HL-60/S4 (cell line): Measurements from ENCODE around the gene CRABP1.

Experiments used
- in situ Hi-C: fragments of 300-500 bp; cut with MboI; formaldehyde crosslinking; loops from 2 replicates; pipeline ENCODE4 v1.14.3; 2022; ENCODE audit warnings: low sequenced_read_pairs

CRABP1 gene

GRCh38 chr15:78340231-78341056, at the start of gene CRABP1:
TSS of gene CRABP1 (plus strand) at chr15:78340353. CDS start at chr15:78340429, 76 bp downstream.
- in situ Hi-C loops = no loop called here

- in situ Hi-C loops = no loop called here
Observed at GRCh38 chr15:78291052-78291451, 49.1 kb upstream of the CRABP1 start.

- in situ Hi-C loops = no loop called here
Observed at GRCh38 chr15:78291698-78292097, 48.5 kb upstream of the CRABP1 start.

GRCh38 chr15:78292219-78292618, 47.9 kb upstream of the CRABP1 start:
- in situ Hi-C loops = no loop called here

- in situ Hi-C loops = no loop called here
Observed at GRCh38 chr15:78299101-78299930, 40.8 kb upstream of the CRABP1 start, which contains the start of gene SKIC8. TSS of gene SKIC8 (minus strand) at chr15:78299609. CDS start at chr15:78295686, 3,923 bp downstream.

DNA sequence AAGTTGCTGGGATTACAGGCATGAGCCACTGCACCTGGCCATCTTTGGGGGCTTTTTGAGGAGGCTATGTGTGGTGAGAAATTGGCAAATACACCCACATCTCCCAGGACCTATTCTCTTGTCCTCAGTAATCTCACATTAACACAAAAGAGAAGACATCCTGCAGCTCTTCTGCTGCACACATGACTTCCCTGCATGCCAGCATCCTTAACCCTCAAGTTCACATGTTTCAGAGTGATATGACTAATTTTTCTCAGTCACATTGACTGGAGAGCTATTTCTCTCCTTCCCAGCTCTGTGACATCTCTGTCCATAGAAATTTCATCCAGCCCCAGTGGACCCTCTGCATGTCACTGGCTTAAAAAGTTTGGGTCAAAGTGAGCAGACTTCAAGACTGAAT, 38.8 kb upstream of the CRABP1 start:
- in situ Hi-C loops = loop anchor here (25.0 kb wide), 1 partner anchor 411 kb away; no protein-coding TSS in a partner anchor

DNA sequence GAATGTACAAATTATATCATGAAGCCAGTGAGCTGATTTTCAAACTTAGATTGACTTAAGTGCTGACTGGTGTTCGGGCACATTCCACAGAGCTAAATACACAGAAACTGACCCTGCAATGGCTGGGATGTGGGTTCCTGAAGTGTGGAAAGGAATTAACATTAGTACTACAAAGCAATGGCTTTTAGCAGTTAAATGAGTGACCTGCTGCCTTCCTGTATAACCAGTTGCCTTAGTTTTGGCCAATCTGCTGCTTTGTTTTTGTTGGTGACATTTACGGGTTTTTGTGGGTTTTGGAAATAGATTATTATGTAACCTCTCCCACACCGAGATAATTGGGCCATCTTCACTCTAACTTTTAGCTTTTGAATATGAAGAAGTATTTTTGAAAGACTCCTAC, 38.3 kb upstream of the CRABP1 start:
- in situ Hi-C loops = loop anchor here (25.0 kb wide), 1 partner anchor 410 kb away; no protein-coding TSS in a partner anchor

- in situ Hi-C loops = loop anchor here (25.0 kb wide), 1 partner anchor 410 kb away; no protein-coding TSS in a partner anchor
Observed at GRCh38 chr15:78302579-78303312, 37.4 kb upstream of the CRABP1 start.

DNA sequence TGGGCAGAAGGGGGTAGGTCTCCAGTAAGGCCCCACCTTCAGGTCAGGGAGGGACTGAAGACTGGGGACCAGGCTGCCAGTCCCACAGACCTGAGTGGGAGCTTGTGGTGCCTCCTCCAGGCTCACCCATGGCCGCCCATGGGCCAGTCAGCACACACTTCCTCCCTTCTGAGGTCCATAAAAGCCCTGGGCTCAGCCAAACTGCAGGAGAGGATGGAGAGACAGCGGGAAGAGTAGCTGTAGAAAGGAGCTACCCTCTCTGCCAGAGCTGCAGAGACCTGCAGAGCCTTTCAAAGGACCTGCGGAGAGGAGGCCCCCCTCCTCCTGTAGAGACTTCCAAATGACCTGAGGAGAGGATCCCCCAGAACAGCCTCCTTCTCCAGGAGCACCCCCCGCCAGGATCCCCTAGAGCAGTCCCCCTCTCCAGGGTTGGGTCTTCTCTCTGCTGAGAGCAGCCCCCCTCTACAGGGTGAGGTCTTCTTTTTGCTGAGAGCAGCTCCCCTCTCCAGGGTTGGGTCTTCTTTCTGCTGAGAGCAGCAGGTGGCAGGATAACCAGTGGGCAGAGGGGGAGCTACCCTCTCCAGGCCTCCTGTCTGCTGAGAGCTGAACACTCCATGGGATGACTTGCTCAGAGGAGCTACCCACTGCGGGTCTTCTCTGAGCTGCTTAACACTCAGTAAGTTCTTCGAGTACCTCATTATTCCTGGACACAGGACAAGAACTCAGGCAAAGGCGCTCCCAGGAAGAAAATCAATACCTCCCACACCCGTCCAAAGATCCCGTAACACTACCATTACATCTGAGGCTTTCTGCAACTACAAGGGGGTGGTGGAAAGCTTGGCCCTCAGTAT, 35.7 kb upstream of the CRABP1 start:
- in situ Hi-C loops = loop anchor here (5.0 to 25.0 kb wide), 2 partner anchors 178 to 408 kb away; no protein-coding TSS in a partner anchor

DNA sequence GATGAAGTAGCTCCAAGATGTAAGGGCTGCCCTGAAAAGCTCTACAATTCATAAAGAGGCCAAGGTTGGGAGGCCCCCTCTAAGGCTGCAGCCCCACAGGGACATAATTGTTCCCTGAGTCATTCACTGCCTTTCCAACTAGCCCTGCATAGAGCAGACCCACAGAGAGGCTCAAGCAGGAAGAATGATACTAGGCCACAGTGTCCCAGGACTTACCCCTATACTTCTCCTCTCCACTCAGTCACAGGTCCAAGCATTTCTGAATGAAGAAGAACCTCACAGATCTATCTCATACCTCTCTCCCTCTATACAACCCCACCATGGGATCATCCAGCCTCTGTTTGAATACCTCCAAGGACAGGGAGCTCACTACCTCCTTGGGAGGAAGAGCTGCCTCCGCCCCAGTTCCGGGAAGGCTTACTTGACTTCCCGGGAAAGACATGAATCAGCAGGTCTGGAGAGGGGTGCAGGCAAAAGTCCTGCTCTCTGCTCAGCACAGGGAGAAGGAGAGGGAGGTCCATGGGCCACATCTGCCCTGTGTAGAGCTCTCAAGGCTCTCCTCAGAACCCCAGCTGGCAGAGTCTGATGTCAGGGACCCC, 33.9 kb upstream of the CRABP1 start:
- in situ Hi-C loops = loop anchor here (5.0 to 25.0 kb wide), 2 partner anchors 176 to 406 kb away; no protein-coding TSS in a partner anchor

- in situ Hi-C loops = loop anchor here (5.0 to 25.0 kb wide), 2 partner anchors 174 to 404 kb away; no protein-coding TSS in a partner anchor
Observed at GRCh38 chr15:78307976-78308375, 32.2 kb upstream of the CRABP1 start.

GRCh38 chr15:78308422-78309032, 31.6 kb upstream of the CRABP1 start:
- in situ Hi-C loops = loop anchor here (5.0 to 25.0 kb wide), 2 partner anchors 174 to 404 kb away; no protein-coding TSS in a partner anchor

DNA sequence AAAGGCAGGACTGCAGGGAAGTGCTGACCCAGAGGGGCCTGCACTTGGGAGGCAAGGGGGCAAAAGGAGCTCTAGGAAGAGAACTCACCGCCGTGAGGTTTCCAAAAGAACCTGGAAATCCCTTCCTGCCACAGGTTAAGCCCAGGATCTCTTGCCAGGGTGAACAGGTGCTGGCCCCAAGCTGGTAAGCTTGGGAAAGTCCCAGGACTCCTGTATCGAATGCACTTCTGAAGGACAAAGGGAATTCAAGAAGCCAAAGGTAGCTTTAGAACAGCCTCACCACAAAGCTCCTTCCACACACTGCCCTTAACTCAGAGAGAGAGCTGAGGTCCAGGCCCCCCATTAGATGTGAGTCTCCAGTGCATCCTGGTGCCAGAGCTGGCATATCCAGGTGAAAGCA, 28.9 kb upstream of the CRABP1 start:
- in situ Hi-C loops = loop anchor here (25.0 kb wide), 1 partner anchor 401 kb away; no protein-coding TSS in a partner anchor

DNA sequence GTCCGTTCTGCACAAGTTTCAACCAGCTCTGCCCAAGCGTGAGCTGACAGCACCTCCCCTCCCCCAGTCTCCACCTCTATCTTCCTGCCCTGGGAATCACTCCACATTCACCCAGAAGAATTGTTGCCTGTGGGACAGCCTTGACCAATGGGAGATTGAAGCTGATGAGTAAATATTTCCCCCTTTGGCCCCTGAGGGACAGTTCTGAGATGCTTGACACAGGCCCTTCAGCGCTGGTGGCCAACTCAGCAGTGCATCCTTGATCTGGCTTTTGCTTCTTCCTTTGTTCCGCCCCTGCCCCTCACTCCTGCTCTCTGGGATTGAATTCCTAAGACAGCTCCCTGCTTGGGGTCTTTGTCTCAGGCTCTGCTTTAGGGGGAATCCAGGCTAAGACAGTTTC, 27.6 kb upstream of the CRABP1 start:
- in situ Hi-C loops = loop anchor here (25.0 kb wide), 1 partner anchor 400 kb away; no protein-coding TSS in a partner anchor

GRCh38 chr15:78312957-78313356, 27.2 kb upstream of the CRABP1 start:
- in situ Hi-C loops = loop anchor here (25.0 kb wide), 1 partner anchor 399 kb away; no protein-coding TSS in a partner anchor

DNA sequence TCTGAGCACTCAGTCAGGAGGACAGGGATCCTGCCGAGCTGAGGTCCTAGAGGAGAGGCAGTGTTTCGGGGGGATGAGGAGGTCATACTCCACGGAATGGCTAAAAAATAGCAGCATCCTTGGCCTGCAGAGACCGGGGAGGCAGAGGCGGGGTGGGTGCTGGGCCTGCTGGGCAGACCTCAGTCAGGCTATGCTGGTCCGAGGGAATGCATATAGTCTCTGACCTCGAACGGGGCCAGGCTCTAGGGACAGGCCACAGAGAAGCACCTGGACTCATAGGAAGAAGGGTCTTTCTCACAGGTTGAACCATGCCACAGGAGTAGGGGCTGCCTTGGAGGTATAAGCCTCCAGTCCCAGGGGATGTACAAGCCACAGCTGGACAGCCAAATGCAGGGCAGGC, 26.8 kb upstream of the CRABP1 start:
- in situ Hi-C loops = loop anchor here (25.0 kb wide), 1 partner anchor 399 kb away; no protein-coding TSS in a partner anchor

- in situ Hi-C loops = loop anchor here (25.0 kb wide), 1 partner anchor 398 kb away; no protein-coding TSS in a partner anchor
Observed at GRCh38 chr15:78314181-78314581, 26.0 kb upstream of the CRABP1 start.

DNA sequence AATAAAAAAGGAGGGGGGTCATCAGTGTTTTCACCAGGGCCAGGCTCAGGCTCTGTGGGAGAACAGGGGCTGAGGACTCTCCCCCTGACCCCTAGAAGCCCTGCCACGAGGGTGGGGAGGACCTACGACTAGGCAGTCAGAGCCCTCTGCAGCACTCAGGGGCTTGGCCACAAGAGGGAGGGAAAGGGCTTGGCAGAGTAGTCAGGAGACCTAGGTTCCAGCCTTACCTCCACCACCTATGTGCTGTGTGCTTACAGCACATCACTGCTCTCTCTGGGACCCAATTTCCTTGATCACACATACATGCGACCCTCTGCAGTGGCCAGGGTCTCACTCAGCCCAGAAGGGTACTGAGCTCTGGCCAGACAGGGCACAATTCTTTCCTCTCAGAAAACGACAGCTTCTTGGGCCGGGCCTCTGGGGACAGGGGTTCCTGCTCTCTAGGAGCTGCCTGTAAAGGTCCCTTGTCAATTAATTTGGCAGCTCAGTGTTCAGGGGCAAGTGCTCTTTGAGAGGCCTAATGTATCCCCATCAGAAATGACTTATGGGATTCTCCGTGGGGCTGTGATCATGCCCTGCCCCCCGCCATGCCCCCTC, 24.4 kb upstream of the CRABP1 start:
- in situ Hi-C loops = loop anchor here (25.0 kb wide), 1 partner anchor 397 kb away; no protein-coding TSS in a partner anchor
